ENCODE data around the gene SLC4A1AP. TPM values are rescaled to one million over a fixed set of nuclear protein-coding genes. Genes with fewer than 3 reads are reported as not detected.
"Not testable (repeated sequence)": the region's sequence is repeated elsewhere in the genome, so short reads cannot be mapped to it uniquely, and the experiment has no call there.

SLC4A1AP gene
- total RNA-seq, 1 donor = 31.1 TPM

- no peak for TF ChIP-seq CTCF (IDR thresholded peaks at IDR 0.05; ENCODE audit: insufficient read depth, low read depth, low read length)
- DNase-seq (ENCODE audit: low read depth) = peak; percentile 86
Measured at GRCh38 chr2:27627963-27628766, 35.5 kb upstream of the SLC4A1AP start.

GRCh38 chr2:27628767-27629709 is 34.7 kb upstream of the SLC4A1AP start, which contains the start of the genes CCDC121 and GPN1:
TSS of gene CCDC121 (minus strand) at chr2:27629012. CDS start at chr2:27627799, 1,213 bp downstream.
TSS of gene GPN1 (plus strand) at chr2:27629050. CDS start at chr2:27629059, 9 bp downstream.
- H3K4me3 ChIP-seq (ENCODE audit: low read depth, low read length) = peak within 1 kb of the TSS; percentile 80
- peak; percentile 93 for DNase-seq (ENCODE audit: low read depth)
- no peak for TF ChIP-seq CTCF (IDR thresholded peaks at IDR 0.05; ENCODE audit: insufficient read depth, low read depth, low read length)

More at GRCh38 chr2:27627963-27628766, 35.5 kb upstream of the SLC4A1AP start:
- H3K4me3 ChIP-seq (ENCODE audit: low read depth, low read length) = peak overlapping the region; percentile 80

- H3K4me3 ChIP-seq (ENCODE audit: low read depth, low read length); DNase-seq (ENCODE audit: low read depth): not testable (repeated sequence)
Measured at GRCh38 chr2:27630257-27630656, 33.4 kb upstream of the SLC4A1AP start.

- DNase-seq (ENCODE audit: low read depth) = no peak
- no peak for TF ChIP-seq CTCF (IDR thresholded peaks at IDR 0.05; ENCODE audit: insufficient read depth, low read depth, low read length)
- no peak overlapping the region for H3K4me3 ChIP-seq (ENCODE audit: low read depth, low read length)
Measured at GRCh38 chr2:27634291-27634690, 29.4 kb upstream of the SLC4A1AP start.

GRCh38 chr2:27636766-27637165 is 26.9 kb upstream of the SLC4A1AP start:
- no peak for DNase-seq (ENCODE audit: low read depth)
- TF ChIP-seq CTCF (IDR thresholded peaks at IDR 0.05; ENCODE audit: insufficient read depth, low read depth, low read length) = no peak

GRCh38 chr2:27638037-27638637 is 25.6 kb upstream of the SLC4A1AP start:
- no peak for TF ChIP-seq CTCF (IDR thresholded peaks at IDR 0.05; ENCODE audit: insufficient read depth, low read depth, low read length)
- H3K4me3 ChIP-seq (ENCODE audit: low read depth, low read length) = no peak overlapping the region
- no peak for DNase-seq (ENCODE audit: low read depth)

More at GRCh38 chr2:27636766-27637165, 26.9 kb upstream of the SLC4A1AP start:
- H3K4me3 ChIP-seq (ENCODE audit: low read depth, low read length) = no peak overlapping the region

Data from fibroblast of villous mesenchyme (primary cell).